Kidney tubule cell (primary cell): ENCODE data around the gene TBRG4.
"Not testable (repeated sequence)": the region's sequence is repeated elsewhere in the genome, so short reads cannot be mapped to it uniquely, and the experiment has no call there.

Source experiments
- DNase-seq: peaks from one replicate; pipeline ENCODE4 v3.0.0-alpha.2; 2018; ENCODE audit warnings: low spot score

The TBRG4 gene

GRCh38 chr7:45111298-45112223 lies at the start of gene TBRG4:
Gene TBRG4, minus strand, starts transcription at chr7:45111697. Its CDS starts 2,460 bp downstream, at chr7:45109237.
- peak; percentile 97 for DNase-seq

- no peak for DNase-seq
These were observed 49.6 kb upstream of the TBRG4 start for GRCh38 chr7:45161138-45161537.

- no peak for DNase-seq
These were observed 49.0 kb upstream of the TBRG4 start for GRCh38 chr7:45160417-45160881.

- no peak for DNase-seq
These were observed 47.8 kb upstream of the TBRG4 start for GRCh38 chr7:45159296-45159695.

GRCh38 chr7:45158471-45158870 lies 47.0 kb upstream of the TBRG4 start:
- no peak for DNase-seq

GRCh38 chr7:45157653-45158401 lies 46.3 kb upstream of the TBRG4 start, which contains the start of gene RAMP3:
Gene RAMP3, plus strand, starts transcription at chr7:45157791. Its CDS starts 38 bp downstream, at chr7:45157829.
- DNase-seq = no peak

- no peak for DNase-seq
These were observed 45.8 kb upstream of the TBRG4 start for GRCh38 chr7:45157286-45157652.

GRCh38 chr7:45156516-45157272 lies 45.2 kb upstream of the TBRG4 start:
- no peak for DNase-seq

GRCh38 chr7:45155941-45156340 lies 44.4 kb upstream of the TBRG4 start:
- no peak for DNase-seq

GRCh38 chr7:45155357-45155900 lies 43.9 kb upstream of the TBRG4 start:
- no peak for DNase-seq

- not testable (repeated sequence) for DNase-seq
These were observed 42.4 kb upstream of the TBRG4 start for GRCh38 chr7:45153861-45154260.

GRCh38 chr7:45153233-45153632 lies 41.7 kb upstream of the TBRG4 start:
- DNase-seq = no peak

- no peak for DNase-seq
These were observed 40.5 kb upstream of the TBRG4 start for GRCh38 chr7:45151967-45152366.

- DNase-seq = no peak
These were observed 39.7 kb upstream of the TBRG4 start for GRCh38 chr7:45151131-45151684.

GRCh38 chr7:45150199-45150598 lies 38.7 kb upstream of the TBRG4 start:
- DNase-seq = no peak

GRCh38 chr7:45149606-45150005 lies 38.1 kb upstream of the TBRG4 start:
- DNase-seq = no peak

- no peak for DNase-seq
These were observed 37.1 kb upstream of the TBRG4 start for GRCh38 chr7:45148653-45148973.

GRCh38 chr7:45147858-45148652 lies 36.6 kb upstream of the TBRG4 start:
- no peak for DNase-seq

GRCh38 chr7:45146531-45147379 lies 35.3 kb upstream of the TBRG4 start:
- DNase-seq = no peak

GRCh38 chr7:45145881-45146280 lies 34.4 kb upstream of the TBRG4 start:
- no peak for DNase-seq
